MM.1S (cell line): ENCODE measurements around the gene PAK1.
A peak's percentile ranks its signal among the peaks of the same experiment; 100 is the strongest.

Experiments used
- DNase-seq: peaks from one replicate; pipeline ENCODE4 v3.0.0-alpha.2; 2015
- H2AFZ ChIP-seq: fragments of 300-600 bp; sonication (generic); 2 replicates; pipeline ENCODE4 v1.6.0; 2016; ENCODE audit warnings: antibody characterized with exemption, low read length
- H3F3A ChIP-seq: fragments of 300-600 bp; sonication (generic); 2 replicates; pipeline ENCODE4 v1.6.1; 2016; ENCODE audit warnings: mild to moderate bottlenecking, antibody characterized with exemption, low read length, moderate library complexity, mixed read lengths; ENCODE audit not compliant: insufficient read depth
- H3K27ac ChIP-seq: fragments of 300-600 bp; sonication (generic); 2 replicates; pipeline ENCODE4 v1.5.1; 2016; ENCODE audit warnings: mild to moderate bottlenecking, low read length
- H3K27me3 ChIP-seq: fragments of 300-600 bp; sonication (generic); replicated peaks from 2 replicates; pipeline ENCODE4 v1.6.0; 2016; ENCODE audit warnings: low read length; ENCODE audit not compliant: insufficient read depth
- H3K36me3 ChIP-seq: fragments of 300-600 bp; sonication (generic); replicated peaks from 2 replicates; pipeline ENCODE4 v1.6.1; 2016; ENCODE audit warnings: mild to moderate bottlenecking, low read length, mixed read lengths; ENCODE audit not compliant: insufficient read depth
- H3K4me1 ChIP-seq: fragments of 300-600 bp; sonication (generic); 2 replicates; pipeline ENCODE4 v1.6.1; 2016; ENCODE audit warnings: low read length, mixed read lengths
- H3K4me2 ChIP-seq: fragments of 300-600 bp; sonication (generic); 2 replicates; pipeline ENCODE4 v1.6.0; 2016; ENCODE audit warnings: low read depth, low read length
- H3K4me3 ChIP-seq: fragments of 300-600 bp; sonication (generic); 2 replicates; pipeline ENCODE4 v1.5.1; 2016; ENCODE audit warnings: low read length, mixed read lengths
- H3K79me2 ChIP-seq: fragments of 300-600 bp; sonication (generic); 2 replicates; pipeline ENCODE4 v1.6.1; 2016; ENCODE audit warnings: mixed run types, low read length, mixed read lengths
- H3K9ac ChIP-seq: fragments of 300-600 bp; sonication (generic); 2 replicates; pipeline ENCODE4 v1.6.1; 2016; ENCODE audit warnings: low read length, mixed read lengths
- H3K9me2 ChIP-seq: fragments of 300-600 bp; sonication (generic); replicated peaks from 2 replicates; pipeline ENCODE4 v1.6.1; 2016; ENCODE audit warnings: mild to moderate bottlenecking, low read length, mixed read lengths; ENCODE audit not compliant: insufficient read depth
- H3K9me3 ChIP-seq: fragments of 300-600 bp; sonication (generic); replicated peaks from 2 replicates; pipeline ENCODE4 v1.6.1; 2016; ENCODE audit warnings: mild to moderate bottlenecking, low read length, mixed read lengths; ENCODE audit not compliant: insufficient read depth
- H4K20me1 ChIP-seq: fragments of 300-600 bp; sonication (generic); 2 replicates; pipeline ENCODE4 v1.6.1; 2016; ENCODE audit warnings: mild to moderate bottlenecking, low read length, moderate library complexity, mixed read lengths; ENCODE audit not compliant: insufficient read depth
- EZH2 ChIP-seq: fragments of 300-600 bp; sonication (generic); optimal IDR thresholded peaks from 2 replicates; pipeline ENCODE3; 2017; ENCODE audit warnings: low read depth, mild to moderate bottlenecking, antibody characterized with exemption, low read length, mixed read lengths
- EZH2phosphoT487 ChIP-seq: fragments of 300-600 bp; sonication (generic); IDR thresholded peaks from 2 replicates; pipeline ENCODE4 v1.6.1; 2018; ENCODE audit warnings: antibody characterized with exemption, low read length
- TF ChIP-seq, protein P1 (sequence below): fragments of 300-600 bp; sonication (generic); IDR thresholded peaks from 2 replicates; pipeline ENCODE4 v1.5.1; 2016; ENCODE audit warnings: antibody characterized with exemption, low read length, mixed read lengths

PAK1 gene

DNA sequence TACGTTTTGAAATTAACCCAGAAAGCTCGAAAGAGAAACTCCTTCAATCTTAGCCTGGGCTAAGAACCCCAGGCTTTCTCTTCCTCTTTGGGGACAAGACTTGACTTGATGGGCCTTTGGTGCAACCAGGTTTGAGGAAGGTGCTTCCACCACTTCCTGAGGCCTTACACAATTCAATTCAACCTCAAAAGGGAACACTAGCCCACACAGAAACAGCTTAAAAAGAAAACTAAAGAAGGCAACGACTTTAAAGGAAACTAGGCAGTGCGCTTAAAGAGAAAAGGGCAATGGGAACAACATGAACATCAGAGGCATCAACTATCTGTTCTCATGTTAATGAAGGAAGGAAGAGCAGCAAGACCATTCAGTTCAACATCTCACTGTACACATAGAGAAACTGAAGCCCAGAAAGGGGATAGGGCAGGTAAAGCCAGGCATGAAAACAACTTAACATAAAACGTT is 24.8 kb downstream of the PAK1 start:
- Histone ChIP-seq H3K9me2 (no peaks in the 10 kb centered on the region), H3K27ac (peak overlapping the region; percentile 62), H3K9me3 (no peaks in the 10 kb centered on the region), H3K79me2 (peaks cover 18% of the 10 kb centered on the region), H3K9ac (peak overlapping the region; percentile 29; the same call in 1 of the 2 replicates), H3K4me3 (peak overlapping the region; percentile 28; the same call in 1 of the 2 replicates), H3K4me2 (peak overlapping the region; percentile 49), H2AFZ (0 out of 2 replicates have a peak overlapping the region, but pooled peaks have one; percentile 16), H3K27me3 (no peaks in the 10 kb centered on the region), H3K36me3 (no peaks in the 10 kb centered on the region), H3K4me1 (peaks cover 53% of the 10 kb centered on the region), H3F3A (peaks cover 7% of the 10 kb centered on the region; the same call in 1 of the 2 replicates), H4K20me1 (no peaks in the 10 kb centered on the region)
- no peak for DNase-seq
- TF ChIP-seq EZH2phosphoT487 (no peak), EZH2 (no peak)
- TF ChIP-seq, protein P1, sequence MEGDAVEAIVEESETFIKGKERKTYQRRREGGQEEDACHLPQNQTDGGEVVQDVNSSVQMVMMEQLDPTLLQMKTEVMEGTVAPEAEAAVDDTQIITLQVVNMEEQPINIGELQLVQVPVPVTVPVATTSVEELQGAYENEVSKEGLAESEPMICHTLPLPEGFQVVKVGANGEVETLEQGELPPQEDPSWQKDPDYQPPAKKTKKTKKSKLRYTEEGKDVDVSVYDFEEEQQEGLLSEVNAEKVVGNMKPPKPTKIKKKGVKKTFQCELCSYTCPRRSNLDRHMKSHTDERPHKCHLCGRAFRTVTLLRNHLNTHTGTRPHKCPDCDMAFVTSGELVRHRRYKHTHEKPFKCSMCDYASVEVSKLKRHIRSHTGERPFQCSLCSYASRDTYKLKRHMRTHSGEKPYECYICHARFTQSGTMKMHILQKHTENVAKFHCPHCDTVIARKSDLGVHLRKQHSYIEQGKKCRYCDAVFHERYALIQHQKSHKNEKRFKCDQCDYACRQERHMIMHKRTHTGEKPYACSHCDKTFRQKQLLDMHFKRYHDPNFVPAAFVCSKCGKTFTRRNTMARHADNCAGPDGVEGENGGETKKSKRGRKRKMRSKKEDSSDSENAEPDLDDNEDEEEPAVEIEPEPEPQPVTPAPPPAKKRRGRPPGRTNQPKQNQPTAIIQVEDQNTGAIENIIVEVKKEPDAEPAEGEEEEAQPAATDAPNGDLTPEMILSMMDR: no peak

DNA sequence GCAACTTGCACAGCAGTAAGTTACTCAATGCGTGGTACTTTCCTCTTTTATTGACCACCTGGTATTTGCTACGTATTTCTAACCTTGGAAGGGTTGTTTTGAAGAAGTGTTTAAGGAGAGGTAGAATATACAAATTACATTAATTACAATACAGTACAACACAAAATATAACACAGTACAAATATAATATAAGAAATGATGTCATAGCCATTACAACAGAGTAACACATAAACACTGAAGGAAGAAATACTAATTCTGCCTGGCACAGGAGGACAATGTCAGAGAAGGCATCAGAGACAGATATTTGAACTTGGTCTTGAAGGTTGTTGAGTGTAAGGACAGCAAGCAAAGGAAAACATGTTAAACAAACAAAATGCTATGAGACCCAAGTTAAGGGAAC is 25.6 kb downstream of the PAK1 start:
- Histone ChIP-seq H3K27ac (no peak overlapping the region), H3K9me2 (no peaks in the 10 kb centered on the region), H2AFZ (no peak overlapping the region), H3K4me2 (peak overlapping the region; percentile 49), H3K4me1 (peaks cover 61% of the 10 kb centered on the region), H3K79me2 (peaks cover 24% of the 10 kb centered on the region), H3K27me3 (no peaks in the 10 kb centered on the region), H3K9me3 (no peaks in the 10 kb centered on the region), H3K9ac (no peak overlapping the region), H3K36me3 (no peaks in the 10 kb centered on the region), H3K4me3 (no peak overlapping the region), H4K20me1 (no peaks in the 10 kb centered on the region), H3F3A (peaks cover 7% of the 10 kb centered on the region; the same call in 1 of the 2 replicates)
- no peak for DNase-seq
- TF ChIP-seq EZH2 (no peak), EZH2phosphoT487 (no peak)
- TF ChIP-seq, protein P1: no peak

DNA sequence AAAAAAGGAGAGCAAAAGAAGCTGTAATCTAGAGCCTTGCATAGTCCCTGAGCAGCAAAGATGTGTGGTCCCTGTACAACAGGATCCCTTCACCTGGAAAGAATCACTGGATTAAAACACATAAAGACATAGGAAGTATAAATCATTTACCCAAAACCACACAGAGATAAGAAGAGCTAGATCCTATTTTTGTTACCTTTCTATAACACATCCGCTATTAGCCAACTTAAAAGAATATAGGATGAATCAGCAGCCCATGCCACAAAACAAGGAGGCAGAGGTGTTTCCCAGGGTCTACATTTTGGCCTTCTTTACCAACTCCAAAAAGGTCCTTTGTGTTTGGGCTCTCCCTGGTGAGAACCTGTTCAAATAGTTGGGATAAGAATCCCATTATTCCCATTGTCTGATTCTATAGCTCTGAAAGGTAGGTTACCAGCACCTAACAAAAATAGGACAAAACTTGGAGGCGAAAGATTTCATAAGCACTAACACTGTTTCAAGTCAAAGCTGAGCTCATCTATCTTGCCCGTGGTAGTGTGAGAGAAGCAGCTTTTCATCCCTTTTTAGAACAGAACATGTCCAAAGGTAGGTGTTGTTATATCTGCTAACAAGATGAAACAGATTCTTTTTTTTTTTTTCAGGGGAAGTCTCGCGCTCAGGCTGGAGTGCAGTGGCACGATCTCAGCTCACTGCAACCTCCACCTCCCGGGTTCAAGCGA is 26.8 kb downstream of the PAK1 start:
- Histone ChIP-seq H3K79me2 (peaks cover 23% of the 10 kb centered on the region), H3K4me1 (peaks cover 66% of the 10 kb centered on the region), H3K9ac (no peak overlapping the region), H3F3A (peaks cover 16% of the 10 kb centered on the region), H4K20me1 (no peaks in the 10 kb centered on the region), H3K9me2 (no peaks in the 10 kb centered on the region), H3K36me3 (no peaks in the 10 kb centered on the region), H3K4me3 (no peak overlapping the region), H3K9me3 (no peaks in the 10 kb centered on the region), H3K4me2 (no peak overlapping the region), H2AFZ (no peak overlapping the region), H3K27me3 (no peaks in the 10 kb centered on the region), H3K27ac (no peak overlapping the region)
- TF ChIP-seq EZH2 (no peak), EZH2phosphoT487 (no peak)
- TF ChIP-seq, protein P1: no peak
- no peak for DNase-seq
